T-helper 2 cell treated with Interferon-gamma antibody and Interleukin-4, amounts not matched to agents 100 ng/mL and 5 ng/mL, for 36 hours (primary cell): ENCODE results near the gene CBFA2T3. TPM values are rescaled to one million over a fixed set of nuclear protein-coding genes. Genes with fewer than 3 reads are reported as not detected.
"Not testable (repeated sequence)": the region's sequence is repeated elsewhere in the genome, so short reads cannot be mapped to it uniquely, and the experiment has no call there.

Source experiments
- intact Hi-C: fragments of 100-400 bp; cut with micrococcal nuclease; formaldehyde crosslinking; loops from one replicate; pipeline ENCODE4 v1.15.1; 2023
- total RNA-seq: library from RNA; stranded (reverse); gene quantifications from 2 replicates; pipeline ENCODE4 v1.2.3, GENCODE V29; 2022

The CBFA2T3 gene
- total RNA-seq, 1 donor from 2014 or later, result 0.73 TPM

GRCh38 chr16:89013111-89013510 lies 36.1 kb upstream of the CBFA2T3 start:
- intact Hi-C loops, result no loop called here

DNA sequence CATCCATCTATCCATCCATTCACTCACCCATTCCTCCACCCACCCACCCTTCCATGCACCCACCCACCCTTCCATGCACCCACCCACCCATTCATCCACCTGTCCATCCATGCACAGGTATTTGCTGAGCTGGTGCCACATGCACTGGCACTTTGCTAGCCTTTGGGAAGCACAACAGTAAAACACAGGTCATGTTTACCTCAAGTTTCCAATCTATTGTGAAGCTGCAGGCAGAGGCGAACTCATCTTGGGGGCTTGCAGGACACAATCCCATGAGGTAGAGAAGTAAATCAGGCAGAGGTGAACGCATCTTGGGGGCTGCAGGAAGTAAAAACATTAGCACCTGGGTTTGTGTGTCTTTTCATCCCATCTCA lies 35.6 kb upstream of the CBFA2T3 start:
- intact Hi-C loops, result no loop called here

- intact Hi-C loops, result no loop called here
Observed at GRCh38 chr16:89011909-89012621, 35.1 kb upstream of the CBFA2T3 start.

- intact Hi-C loops, result no loop called here
Observed at GRCh38 chr16:89010210-89010925, 33.4 kb upstream of the CBFA2T3 start.

DNA sequence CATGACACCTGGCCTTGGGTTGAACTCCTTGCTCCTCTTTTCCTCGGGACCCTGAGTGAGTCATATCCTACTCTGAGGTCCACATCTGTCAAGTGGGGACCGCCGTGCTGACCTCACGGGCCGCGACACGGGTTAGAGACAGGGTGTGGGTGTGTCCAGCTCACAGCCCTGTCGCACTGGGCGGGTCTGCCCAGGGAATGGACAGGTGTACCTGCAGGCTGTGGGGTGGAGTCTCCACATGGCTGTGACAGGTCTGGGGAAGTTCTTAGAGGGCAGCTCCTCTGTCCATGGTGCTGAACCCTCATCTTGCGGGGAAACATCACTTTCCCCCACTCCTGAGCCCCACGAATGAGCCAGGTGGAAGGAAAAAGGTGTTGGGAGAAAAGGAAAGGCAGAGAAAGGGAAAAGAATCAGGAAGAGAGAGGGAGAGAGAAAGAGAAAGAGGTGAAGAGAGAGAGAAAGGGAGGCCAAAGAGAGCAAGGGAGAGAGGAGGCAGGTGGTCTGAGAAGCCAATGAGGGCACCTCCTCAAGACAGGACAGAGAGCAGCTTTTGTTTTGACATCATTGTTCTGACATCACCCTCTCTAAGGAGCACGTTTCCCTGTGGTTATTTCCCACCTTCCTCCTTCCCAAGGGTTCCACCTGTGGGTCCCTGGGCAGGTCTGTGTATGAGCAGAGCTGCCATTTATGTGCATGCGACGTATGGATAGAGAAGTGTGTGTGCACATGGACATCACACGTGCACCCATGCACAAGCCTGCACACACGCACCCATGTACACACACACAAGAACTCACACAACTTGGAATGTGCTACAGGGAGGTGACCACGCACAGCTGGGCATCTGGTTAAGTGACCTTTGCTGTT lies 32.6 kb upstream of the CBFA2T3 start:
- intact Hi-C loops, result no loop called here

GRCh38 chr16:89008796-89009195 lies 31.8 kb upstream of the CBFA2T3 start:
- intact Hi-C loops, result not testable (repeated sequence)

- intact Hi-C loops, result no loop called here
Observed at GRCh38 chr16:89007371-89008249, 30.6 kb upstream of the CBFA2T3 start.

DNA sequence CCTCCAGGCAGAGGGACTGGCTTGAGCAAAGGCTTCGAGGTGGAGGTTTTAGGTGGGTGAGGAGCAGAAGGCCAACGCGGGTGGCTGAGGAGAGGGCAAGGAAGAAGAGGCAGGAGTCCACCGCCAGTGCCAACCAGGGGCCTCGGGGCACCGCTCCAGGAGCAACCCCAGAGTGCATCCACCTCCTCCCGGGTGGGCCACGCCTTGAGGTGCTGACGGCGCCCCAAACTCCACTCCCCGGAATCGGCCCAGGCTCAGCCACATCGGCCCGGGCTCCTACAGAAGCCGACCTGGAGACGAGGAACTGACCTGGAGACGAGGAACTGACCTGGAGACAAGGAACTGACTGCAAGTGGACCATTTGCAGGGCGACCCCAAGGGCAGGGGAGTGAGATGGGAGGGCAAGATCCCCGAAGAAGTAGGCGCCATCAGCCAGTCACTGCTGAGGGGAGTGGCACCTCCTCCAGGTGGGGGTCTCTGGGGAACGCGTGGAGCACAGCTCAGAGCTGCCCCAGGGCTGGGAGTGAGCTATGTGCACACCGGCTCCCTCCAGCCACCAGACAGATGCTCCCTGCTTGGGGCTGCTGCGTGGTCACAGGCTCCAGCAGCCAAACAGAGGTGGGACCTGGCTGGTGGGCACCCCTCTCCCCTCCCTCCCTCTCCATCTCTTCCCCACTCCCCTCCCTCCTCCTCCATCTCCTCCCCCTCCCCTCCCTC lies 29.2 kb upstream of the CBFA2T3 start:
- intact Hi-C loops, result no loop called here

DNA sequence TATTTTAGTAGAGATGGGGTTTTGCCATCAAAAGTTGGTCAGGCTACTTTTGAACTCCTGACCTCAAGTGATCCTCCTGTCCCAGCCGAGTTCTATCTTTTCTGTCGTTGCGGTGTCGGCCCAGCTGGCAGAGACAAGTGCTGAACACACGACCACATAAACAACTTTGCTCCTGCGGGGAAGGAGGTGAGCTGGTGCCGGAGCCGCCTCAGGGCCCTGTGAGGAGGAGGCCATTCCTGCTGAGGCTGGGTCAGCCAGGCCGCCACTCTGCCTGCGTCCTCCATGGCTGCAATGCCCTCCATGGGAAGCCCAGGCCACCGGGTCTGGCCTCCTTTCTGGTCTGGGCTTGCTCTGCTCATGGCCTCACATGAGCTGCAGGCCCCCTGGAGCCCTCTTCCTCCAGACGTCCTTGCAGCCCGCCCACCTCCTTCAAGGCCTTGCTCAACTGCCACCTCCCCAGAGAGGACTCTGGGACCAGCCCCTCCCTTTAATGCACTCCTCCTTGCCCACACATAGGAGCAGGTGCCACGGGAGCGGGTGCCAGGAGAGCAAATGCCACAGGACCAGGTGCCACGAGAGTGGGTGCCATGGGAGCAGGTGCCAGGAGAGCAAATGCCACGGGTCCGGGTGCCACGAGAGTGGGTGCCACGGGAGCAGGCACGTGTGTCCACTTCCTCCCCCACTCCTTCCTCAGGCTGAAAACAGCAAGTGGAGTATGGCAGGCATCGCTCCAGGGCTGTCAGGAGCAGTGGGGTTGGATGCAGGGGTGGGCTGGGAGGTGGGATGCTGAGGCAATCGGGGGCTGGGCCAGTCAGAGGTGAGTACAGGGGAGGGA lies 28.4 kb upstream of the CBFA2T3 start:
- intact Hi-C loops, result no loop called here

DNA sequence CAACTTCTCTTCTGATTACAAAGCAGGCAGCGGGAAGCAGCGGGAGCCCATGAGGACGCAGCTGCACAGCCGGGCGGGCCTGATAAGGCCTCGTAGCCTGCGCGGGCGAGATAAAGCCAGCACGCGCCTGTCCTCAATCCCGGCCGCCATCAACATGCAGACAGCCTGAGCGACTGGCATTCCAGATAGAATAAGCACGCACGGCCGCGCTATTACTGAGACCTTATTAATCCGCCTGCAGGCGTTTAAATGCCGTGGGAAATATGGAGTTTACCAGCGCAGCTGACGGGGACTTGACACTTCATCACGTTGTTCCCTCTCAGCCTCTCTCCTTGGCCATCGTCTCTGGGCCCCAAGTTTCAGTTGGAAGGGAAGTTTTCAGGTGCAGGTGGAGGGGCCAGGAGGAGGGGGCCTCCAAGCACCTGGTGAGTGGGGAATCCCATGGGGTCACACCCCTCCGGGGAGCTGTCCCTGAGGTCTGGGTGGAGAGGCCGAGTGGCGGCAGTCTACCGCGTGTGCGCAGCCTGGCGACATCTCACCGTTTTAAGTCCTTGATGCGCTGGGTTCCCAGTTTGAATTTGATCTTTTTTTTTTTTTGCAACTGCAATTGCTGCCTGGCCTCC lies 27.3 kb upstream of the CBFA2T3 start:
- intact Hi-C loops, result no loop called here

DNA sequence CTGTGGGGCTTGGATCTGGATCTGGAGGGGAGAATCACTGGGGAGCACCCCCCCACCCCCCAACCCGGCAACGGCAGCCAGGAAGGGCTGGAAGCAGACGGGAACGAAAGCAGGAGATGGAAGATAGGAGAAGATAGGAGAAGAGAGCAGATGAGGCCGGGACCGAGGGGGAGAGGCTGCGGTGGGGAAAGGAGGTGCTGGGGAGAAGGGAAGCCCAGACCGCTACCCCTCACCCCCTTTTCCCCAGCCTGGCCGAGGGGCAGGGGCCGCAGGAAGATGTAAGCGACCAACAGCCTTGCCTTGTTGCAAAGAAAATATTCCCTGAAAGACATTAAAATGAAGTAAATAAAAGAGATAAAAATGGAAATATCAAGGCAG lies 26.8 kb upstream of the CBFA2T3 start:
- intact Hi-C loops, result no loop called here

DNA sequence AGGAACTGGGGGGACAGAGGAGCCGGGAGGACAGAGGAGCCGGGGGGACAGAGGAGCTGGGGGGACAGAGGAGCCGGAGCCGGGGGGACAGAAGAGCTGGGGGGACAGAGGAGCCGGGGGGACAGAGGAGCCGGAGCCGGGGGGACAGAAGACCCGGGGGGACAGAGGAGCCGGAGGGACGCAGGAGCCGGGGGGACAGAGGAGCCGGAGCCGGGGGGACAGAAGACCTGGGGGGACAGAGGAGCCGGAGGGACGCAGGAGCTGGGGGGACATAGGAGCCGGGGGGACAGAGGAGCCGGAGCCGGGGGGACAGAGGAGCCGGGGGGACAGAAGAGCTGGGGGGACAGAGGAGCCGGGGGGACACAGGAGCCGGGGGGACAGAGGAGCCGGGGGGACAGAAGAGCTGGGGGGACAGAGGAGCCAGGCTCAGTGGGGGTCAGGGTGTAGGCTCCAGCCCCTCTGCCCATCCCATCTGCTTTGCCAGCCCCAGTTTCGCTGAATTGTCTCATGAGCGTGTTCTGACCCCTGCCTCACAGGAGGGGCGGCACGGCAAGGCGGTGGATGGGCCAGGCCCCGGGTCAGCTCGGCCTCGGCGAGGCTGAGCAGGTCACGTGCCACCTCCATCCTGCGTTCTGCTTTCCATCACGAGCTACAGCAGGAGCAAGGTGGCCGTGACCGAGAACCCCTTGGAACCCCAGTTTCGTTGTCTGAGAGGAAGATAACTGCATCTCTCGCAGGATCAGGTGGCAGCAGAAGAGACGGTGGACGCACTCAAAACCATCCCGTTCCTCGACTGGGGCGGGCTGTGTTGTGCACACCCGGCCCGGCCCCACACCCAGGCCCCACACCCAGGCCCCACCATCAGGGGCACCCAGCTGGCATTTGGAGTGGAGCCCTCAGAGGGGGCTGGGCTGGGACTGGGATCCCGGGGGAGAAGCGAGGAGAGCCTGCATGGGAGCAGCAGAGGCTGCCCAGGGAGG lies 26.1 kb upstream of the CBFA2T3 start:
- intact Hi-C loops, result no loop called here

DNA sequence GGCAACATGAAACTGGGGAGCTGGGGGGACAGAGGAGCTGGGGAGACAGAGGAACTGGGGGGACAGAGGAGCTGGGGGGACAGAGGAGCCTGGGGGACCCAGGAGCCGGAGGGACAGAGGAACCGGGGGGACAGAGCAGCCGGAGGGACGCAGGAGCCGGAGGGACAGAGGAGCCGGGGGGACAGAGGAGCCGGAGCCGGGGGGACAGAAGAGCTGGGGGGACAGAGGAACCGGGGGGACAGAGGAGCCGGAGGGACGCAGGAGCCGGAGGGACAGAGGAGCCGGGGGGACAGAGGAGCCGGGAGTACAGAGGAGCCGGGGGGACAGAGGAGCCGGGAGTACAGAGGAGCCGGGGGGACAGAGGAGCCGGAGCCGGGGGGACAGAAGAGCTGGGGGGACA lies 25.1 kb upstream of the CBFA2T3 start:
- intact Hi-C loops, result not testable (repeated sequence)

DNA sequence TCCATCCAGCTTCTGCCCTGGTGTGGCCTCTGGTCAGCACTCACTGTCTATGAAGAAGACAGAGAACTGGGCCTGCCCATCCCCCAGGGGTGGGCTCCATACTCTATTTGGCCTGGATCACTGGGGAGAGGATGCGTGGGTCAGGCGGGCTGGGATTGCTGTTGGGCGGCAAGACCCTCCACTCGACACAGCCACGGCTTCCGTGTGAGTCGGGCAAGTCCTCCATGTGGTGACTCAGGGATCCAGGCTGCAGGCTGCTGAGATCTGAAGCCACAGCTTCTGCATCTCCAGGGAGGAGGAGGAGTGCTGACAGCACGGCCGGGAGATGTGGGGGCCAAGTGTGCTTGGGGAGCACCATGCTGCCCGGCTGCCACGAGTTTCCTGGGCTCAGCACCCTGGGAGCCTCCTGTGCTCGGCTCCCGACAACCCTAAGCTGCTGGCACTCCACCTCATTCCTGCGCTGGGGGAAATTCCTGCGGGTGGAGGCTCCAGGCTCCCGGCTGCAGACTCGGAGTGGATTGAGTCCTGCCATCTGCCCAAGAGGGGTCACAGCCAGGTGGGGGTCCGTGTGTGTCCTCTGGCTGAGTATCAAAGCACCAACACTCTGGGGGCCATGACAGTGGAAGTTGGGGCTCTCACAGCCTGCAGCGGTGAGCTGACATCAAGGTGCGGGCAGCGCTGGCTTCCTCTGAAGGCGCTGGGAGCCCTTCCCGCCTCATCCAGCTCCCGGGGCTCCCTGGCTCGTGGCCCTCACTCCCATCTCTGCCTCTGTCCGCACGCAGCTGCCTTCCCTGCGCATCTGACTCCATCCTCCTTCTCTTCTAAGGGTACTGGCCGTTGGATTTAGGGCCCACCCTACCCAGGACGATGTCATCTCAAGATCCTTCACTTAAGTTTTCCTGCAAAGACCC lies 24.4 kb upstream of the CBFA2T3 start:
- intact Hi-C loops, result no loop called here

DNA sequence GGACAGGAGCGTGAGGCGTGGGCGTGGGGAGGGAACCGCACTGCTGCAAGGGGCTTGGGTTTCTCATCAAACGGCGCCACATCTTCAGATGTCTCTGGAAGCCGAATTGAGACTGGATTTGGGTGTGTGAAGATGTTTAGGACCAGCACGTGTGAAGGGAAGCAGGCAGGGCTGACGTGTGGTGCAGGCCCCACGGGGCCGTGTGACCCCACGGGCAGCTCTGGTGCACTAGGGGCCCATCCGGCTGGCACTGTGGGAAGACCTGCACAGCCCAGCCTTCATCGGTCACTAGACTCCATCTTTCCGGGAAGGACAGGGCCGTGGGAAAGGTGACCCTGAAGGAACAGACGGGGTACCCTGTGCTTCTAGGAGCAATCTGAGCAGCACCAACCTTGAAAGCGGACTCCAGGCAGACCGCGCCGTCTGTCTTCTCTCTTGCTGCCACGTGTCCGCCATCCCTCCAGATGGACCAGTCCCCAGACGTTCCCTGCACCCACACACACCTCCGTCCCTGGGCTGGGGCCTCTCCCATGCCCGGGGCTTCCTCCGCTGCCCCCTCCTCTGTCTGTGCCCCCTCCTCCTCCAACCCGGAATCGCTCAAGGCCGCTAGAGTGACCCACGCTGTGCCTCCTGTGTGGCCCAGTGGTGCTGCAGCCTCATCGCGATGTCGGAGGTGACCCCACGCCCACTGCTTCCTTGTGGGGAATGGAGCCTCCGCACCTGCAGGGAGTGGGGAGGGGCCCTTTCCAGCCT lies 23.4 kb upstream of the CBFA2T3 start:
- intact Hi-C loops, result no loop called here
